RWPE1 (cell line): ENCODE data around the gene ERC2.

ENCODE experiments used
- CTCF ChIA-PET: fragments of 350-600 bp; sonication (Branson Sonifier 250); formaldehyde crosslinking; extraction: SDS; loops from one replicate; lab custom pipeline; 2021; lab: Yijun Ruan, JAX
- POLR2A ChIA-PET: fragments of 400-600 bp; formaldehyde crosslinking; extraction: SDS; loops from one replicate; lab custom pipeline; 2020; ENCODE audit warnings: antibody characterized with exemption; ENCODE audit not compliant: low non-redundant PET; lab: Yijun Ruan, JAX
- DNase-seq: peaks from one replicate; pipeline ENCODE4 v3.0.0; 2012; ENCODE audit warnings: low spot score
- H3K27ac ChIP-seq: fragments of 450-650 bp; 2 replicates; pipeline ENCODE4 v1.5.1; 2017
- TF ChIP-seq, protein P1 (sequence below): fragments of 450-650 bp; conservative IDR thresholded peaks from 2 replicates; pipeline ENCODE4 v1.5.1; 2017; ENCODE audit warnings: low read depth, mild to moderate bottlenecking

The ERC2 gene

DNA sequence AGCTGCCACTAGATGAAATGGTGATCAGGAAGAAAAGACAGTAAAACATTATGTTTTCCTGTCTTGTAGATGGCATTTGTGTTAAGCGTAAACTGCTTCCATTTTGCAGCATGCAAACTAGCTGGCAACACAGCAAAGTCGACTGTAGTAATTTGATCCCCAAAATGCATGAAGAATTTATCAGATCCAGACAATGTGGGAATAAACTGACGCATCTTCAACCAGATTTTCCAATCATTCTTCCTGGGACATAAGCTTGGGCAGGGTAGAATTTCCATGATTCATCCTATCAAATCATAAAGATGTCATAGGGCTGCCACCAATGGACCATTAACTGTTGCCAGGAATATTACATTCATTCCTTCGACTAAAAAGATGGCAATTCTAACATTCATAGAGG, 260.3 kb downstream of the ERC2 start:
- H3K27ac ChIP-seq: no peak overlapping the region
- TF ChIP-seq, protein P1, sequence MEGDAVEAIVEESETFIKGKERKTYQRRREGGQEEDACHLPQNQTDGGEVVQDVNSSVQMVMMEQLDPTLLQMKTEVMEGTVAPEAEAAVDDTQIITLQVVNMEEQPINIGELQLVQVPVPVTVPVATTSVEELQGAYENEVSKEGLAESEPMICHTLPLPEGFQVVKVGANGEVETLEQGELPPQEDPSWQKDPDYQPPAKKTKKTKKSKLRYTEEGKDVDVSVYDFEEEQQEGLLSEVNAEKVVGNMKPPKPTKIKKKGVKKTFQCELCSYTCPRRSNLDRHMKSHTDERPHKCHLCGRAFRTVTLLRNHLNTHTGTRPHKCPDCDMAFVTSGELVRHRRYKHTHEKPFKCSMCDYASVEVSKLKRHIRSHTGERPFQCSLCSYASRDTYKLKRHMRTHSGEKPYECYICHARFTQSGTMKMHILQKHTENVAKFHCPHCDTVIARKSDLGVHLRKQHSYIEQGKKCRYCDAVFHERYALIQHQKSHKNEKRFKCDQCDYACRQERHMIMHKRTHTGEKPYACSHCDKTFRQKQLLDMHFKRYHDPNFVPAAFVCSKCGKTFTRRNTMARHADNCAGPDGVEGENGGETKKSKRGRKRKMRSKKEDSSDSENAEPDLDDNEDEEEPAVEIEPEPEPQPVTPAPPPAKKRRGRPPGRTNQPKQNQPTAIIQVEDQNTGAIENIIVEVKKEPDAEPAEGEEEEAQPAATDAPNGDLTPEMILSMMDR: no peak
- ChIA-PET CTCF (no interaction called here), POLR2A (no interaction called here)
- DNase-seq: no peak

DNA sequence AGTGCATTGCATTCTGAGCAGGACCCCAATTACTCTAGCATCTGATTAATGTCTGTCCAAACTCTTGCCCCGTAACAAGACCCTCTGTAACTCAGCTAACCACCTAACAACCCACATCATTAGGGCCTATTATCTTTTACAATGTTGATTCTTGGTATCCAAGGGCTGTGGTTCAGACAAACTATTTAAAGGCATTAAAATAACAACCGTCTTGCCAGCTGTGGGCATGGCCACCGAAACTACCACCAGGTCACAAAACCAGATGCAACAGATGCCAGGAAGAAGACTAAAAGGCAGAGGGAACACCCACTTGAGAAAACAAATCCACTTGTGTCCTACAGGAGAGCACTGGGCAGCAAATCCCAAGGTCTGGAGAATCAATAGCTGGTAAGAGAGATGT, 262.9 kb downstream of the ERC2 start:
- TF ChIP-seq, protein P1: no peak
- POLR2A ChIA-PET: no interaction called here

DNA sequence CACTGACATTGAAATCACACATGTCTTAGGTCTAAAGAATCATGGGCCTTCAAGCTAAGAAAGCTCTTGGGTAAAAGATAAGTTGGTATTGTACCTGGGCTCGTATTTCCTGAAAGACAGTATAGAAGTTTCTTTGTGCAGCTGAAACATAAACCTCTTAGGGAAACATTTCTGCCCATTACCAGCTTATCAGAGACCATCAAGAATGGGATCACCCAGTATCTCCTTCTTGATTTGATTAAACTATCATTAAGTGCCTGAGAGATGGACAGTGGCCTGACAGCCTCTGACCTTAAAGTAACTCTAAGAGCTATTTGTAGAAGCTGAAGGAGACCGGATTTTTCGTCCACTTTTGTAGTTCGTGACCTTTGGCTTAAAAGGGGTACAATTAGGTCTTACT, 265.3 kb downstream of the ERC2 start:
- POLR2A ChIA-PET: no interaction called here
- DNase-seq: no peak
- CTCF ChIA-PET: no interaction called here
- H3K27ac ChIP-seq: no peak overlapping the region
- TF ChIP-seq, protein P1: no peak

More for the DNA sequence above, 262.9 kb downstream of the ERC2 start:
- DNase-seq: no peak
- no peak overlapping the region for H3K27ac ChIP-seq
- CTCF ChIA-PET: no interaction called here

DNA sequence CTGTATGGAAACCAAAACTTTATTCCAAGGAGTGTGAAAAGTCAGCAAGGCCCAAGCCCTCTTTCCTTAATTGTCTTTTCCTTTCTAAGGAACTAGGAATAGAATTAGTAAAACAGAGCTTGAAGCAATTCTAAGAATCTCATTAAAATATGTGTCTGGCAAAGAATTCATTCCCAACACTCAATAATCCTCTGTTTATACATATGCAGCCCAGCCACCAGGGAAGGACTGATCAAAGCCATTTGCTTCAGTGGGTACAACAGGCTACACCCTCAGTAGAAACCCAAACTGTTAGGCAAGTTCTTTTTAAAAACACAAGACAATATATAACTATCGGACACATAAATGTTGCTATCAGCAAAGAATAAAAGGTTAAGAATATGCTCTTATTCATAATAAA, 266.9 kb downstream of the ERC2 start:
- no peak for DNase-seq
- CTCF ChIA-PET: no interaction called here
- TF ChIP-seq, protein P1: no peak
- POLR2A ChIA-PET: no interaction called here
- no peak overlapping the region for H3K27ac ChIP-seq

DNA sequence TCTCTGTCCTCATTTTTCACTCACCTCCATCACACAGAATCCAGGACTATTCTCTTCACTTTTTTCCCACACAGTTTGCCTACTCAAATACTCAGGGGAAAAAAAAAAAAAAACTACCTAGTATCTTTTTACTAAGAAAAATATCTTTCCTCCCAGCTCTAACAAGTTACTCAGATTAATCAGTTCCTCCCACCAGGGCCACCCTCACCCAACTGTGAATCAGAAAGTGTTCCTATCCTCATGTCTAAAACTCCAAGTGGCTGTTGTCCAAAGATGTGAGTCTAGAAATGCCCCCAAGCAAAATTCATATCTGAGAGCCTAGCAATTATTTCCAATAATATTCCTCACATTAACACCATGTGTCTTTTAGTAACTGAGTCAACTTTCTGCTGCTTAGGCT, 268.0 kb downstream of the ERC2 start:
- H3K27ac ChIP-seq: no peak overlapping the region
- TF ChIP-seq, protein P1: no peak
- CTCF ChIA-PET: no interaction called here
- no peak for DNase-seq
- POLR2A ChIA-PET: no interaction called here

DNA sequence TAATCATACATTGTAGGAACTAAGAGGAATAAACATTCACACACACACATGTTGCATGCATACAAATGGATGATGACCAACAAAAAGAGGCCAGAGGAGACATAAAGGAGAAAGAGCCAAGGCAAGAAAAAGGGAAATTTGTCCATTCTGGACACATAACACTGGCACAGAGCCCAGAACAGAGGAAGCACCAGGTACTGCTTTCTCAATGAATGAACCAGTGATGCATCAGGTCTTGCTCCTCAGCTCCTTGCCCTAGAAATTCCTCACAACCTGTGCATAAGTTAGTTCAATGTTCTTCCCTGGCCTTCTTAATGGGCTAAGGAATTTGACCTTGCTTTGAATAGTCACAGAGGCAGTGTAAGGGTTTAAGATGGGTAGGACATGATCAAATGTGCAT, 270.3 kb downstream of the ERC2 start:
- ChIA-PET POLR2A (no interaction called here), CTCF (no interaction called here)
- TF ChIP-seq, protein P1: no peak
- no peak for DNase-seq
- no peak overlapping the region for H3K27ac ChIP-seq

DNA sequence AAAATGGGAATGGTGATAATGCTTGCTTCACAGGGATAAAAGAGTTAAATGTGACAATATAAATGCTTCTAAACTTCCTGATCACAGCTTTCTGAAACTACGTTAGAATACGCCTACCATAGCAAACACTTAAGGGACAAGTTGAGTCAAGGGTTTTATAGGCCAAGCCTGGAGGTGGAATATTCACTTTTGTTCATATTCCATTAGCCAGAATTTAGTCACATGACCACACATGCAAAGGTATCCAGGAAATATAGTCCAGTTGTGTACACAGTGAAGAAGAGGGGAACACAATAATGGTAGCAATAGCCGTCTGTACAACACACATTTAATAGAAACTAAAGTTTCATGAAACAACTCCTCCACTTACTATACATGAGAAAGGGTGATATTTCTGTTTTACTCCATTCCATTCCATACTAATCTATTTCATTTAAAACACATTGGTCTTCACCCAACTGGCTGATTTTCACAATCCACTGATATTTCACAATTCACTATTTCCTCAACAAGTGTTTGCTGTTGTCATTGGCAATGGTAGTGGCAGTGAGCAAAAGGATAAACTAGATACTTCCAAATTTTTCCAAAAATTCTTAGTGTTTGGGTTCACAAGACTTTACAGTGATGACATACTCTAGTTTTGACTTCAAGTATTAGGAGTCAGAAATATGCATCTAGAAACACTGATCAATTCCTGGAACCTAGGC, 270.9 kb downstream of the ERC2 start:
- CTCF ChIA-PET: no interaction called here
- TF ChIP-seq, protein P1: no peak
- POLR2A ChIA-PET: no interaction called here
- no peak for DNase-seq
- H3K27ac ChIP-seq: no peak overlapping the region
